A549 treated with Hydrocortisone at 1 μM for 4 hours (cell line): Measurements from ENCODE around the gene UBALD1. TPM values are rescaled to one million over a fixed set of nuclear protein-coding genes. Genes with fewer than 3 reads are reported as not detected.

Experiments
- total RNA-seq: library from RNA; stranded (reverse); fragments of 200-300 nt; extraction: Qiagen RNA extraction; gene quantifications from 5 replicates; pipeline ENCODE4 v1.2.3, GENCODE V29; 2022

UBALD1 gene
- 36.7 to 60.9 TPM (median 55.0 TPM) in 5 replicates for total RNA-seq

GRCh38 chr16:4614571-4615383 is at the start of gene UBALD1:
Gene UBALD1, minus strand, starts transcription at chr16:4614888. Its CDS starts 91 bp downstream, at chr16:4614797.

GRCh38 chr16:4624015-4624826 is 9.5 kb upstream of the UBALD1 start, which contains the start of gene MGRN1:
Gene MGRN1, plus strand, starts transcription at chr16:4624826. Its CDS starts 135 bp downstream, at chr16:4624961.

Other genes starting within 250 kb of the UBALD1 start
- gene VASN, start 243.0 kb downstream of the UBALD1 start, total RNA-seq, result 4.0 to 6.0 TPM (median 5.5 TPM) in 5 replicates
- gene CORO7, start 198.3 kb downstream of the UBALD1 start, total RNA-seq, result 13.1 to 18.8 TPM (median 18.2 TPM) in 5 replicates
- 67.9 to 70.4 TPM (median 68.8 TPM) in 5 replicates for gene DNAJA3, start 189.0 kb downstream of the UBALD1 start, total RNA-seq
- gene NMRAL1, start 140.3 kb downstream of the UBALD1 start, total RNA-seq, result 42.5 to 48.7 TPM (median 46.5 TPM) in 5 replicates
- gene HMOX2, start 138.5 kb downstream of the UBALD1 start, total RNA-seq, result 57.4 to 69.7 TPM (median 64.8 TPM) in 5 replicates
- 12.7 to 14.8 TPM (median 14.1 TPM) in 5 replicates for gene CDIP1, start 76.1 kb downstream of the UBALD1 start, total RNA-seq
- 0.05 to 0.08 TPM (median 0.06 TPM) in 4 of 5 replicates, not detected in the other for gene C16orf96, start 58.5 kb downstream of the UBALD1 start, total RNA-seq
- gene MGRN1, start 9.9 kb upstream of the UBALD1 start, total RNA-seq, result 40.2 to 44.2 TPM (median 42.4 TPM) in 5 replicates
- gene NUDT16L1, start 78.7 kb upstream of the UBALD1 start, total RNA-seq, result 16.6 to 27.4 TPM (median 24.5 TPM) in 5 replicates
- gene ANKS3, start 119.4 kb upstream of the UBALD1 start, total RNA-seq, result 23.9 to 26.1 TPM (median 25.7 TPM) in 5 replicates
- 0.95 to 2.2 TPM (median 1.2 TPM) in 5 replicates for gene DNAAF8, start 119.6 kb upstream of the UBALD1 start, total RNA-seq
- gene ZNF500, start 152.3 kb upstream of the UBALD1 start, total RNA-seq, result 6.8 to 9.2 TPM (median 9.1 TPM) in 5 replicates
- gene SEPTIN12, start 173.5 kb upstream of the UBALD1 start, total RNA-seq, result not detected in 5 replicates
- not detected in 5 replicates for gene SMIM22, start 180.5 kb upstream of the UBALD1 start, total RNA-seq
- 11.2 to 14.4 TPM (median 13.6 TPM) in 5 replicates for gene ROGDI, start 187.7 kb upstream of the UBALD1 start, total RNA-seq
- gene GLYR1, start 232.4 kb upstream of the UBALD1 start, total RNA-seq, result 36.2 to 54.2 TPM (median 39.0 TPM) in 5 replicates
- gene UBN1, start 232.6 kb upstream of the UBALD1 start, total RNA-seq, result 24.8 to 29.0 TPM (median 26.5 TPM) in 5 replicates